Kidney (tissue), 14 donors: ENCODE results near the gene GPRC5B. TPM values are rescaled to one million over a fixed set of nuclear protein-coding genes. Genes with fewer than 3 reads are reported as not detected.
A peak's percentile ranks its signal among the peaks of the same experiment; 100 is the strongest.

ENCODE experiments used
- DNase-seq, 5 donors: peaks; one replicate each; pipeline ENCODE4 v3.0.0-alpha.2; 2013 to 2020
- FAIRE-seq: peaks from 2 replicates; lab custom pipeline; 2012; peaks lifted over from hg19 to GRCh38; lab: Jason Lieb, UNC
- H3K27ac ChIP-seq, 2 donors: one replicate each; pipeline ENCODE4 v1.7.0; 2013; ENCODE audit warnings: low read depth in 2 of 2, low read length in 2 of 2, inconsistent platforms in 1 of 2
- H3K27me3 ChIP-seq: one replicate; pipeline ENCODE4 v1.7.1; 2013; ENCODE audit warnings: low read length, inconsistent platforms; ENCODE audit not compliant: control insufficient read depth, insufficient read depth
- H3K36me3 ChIP-seq, 3 donors: one replicate each; pipeline versions ENCODE4 v1.7.0 to v1.7.1; 2013; ENCODE audit warnings: low read length in 3 of 3, control low read depth in 1 of 3, inconsistent platforms in 1 of 3; ENCODE audit not compliant: insufficient read depth in 3 of 3, control insufficient read depth in 2 of 3
- H3K4me1 ChIP-seq, 3 donors: one replicate each; pipeline versions ENCODE4 v1.7.0 to v1.7.1; 2013; ENCODE audit warnings: low read length in 3 of 3, inconsistent platforms in 1 of 3, low read depth in 1 of 3; ENCODE audit not compliant: control insufficient read depth in 2 of 3, insufficient read depth in 2 of 3
- H3K4me3 ChIP-seq, 3 donors: one replicate each; pipeline versions ENCODE4 v1.7.0 to v1.8.1; 2013; ENCODE audit warnings: low read length in 3 of 3, control low read depth in 1 of 3, inconsistent platforms in 1 of 3
- H3K9ac ChIP-seq, 3 donors: one replicate each; pipeline versions ENCODE4 v1.7.0 to v1.7.1; 2013; ENCODE audit warnings: low read length in 3 of 3, control low read depth in 1 of 3, inconsistent platforms in 1 of 3
- H3K9me3 ChIP-seq, 3 donors: one replicate each; pipeline versions ENCODE4 v1.7.0 to v1.7.1; 2013; ENCODE audit warnings: low read length in 3 of 3, control low read depth in 1 of 3, inconsistent platforms in 1 of 3; ENCODE audit not compliant: control insufficient read depth in 2 of 3, insufficient read depth in 1 of 3
- CTCF ChIP-seq: IDR thresholded peaks from 3 replicates; pipeline ENCODE4 v1.5.1; 2012; ENCODE audit warnings: mild to moderate bottlenecking, moderate library complexity, borderline replicate concordance; ENCODE audit not compliant: insufficient read depth; ENCODE audit errors: extremely low read depth
- intact Hi-C: fragments of 100-400 bp; cut with DNase I; formaldehyde crosslinking; loops from one replicate; pipeline ENCODE4 v1.11.1; 2022
- polyA plus RNA-seq: library from polyadenylated mRNA; stranded (reverse); fragments of 350-450 nt; fragmentation: Illumina TruSeq; extraction: RNeasy Lipid Tissue Mini Kit (QIAGEN cat#74804); gene quantifications from one replicate; pipeline ENCODE4 v1.2.3, GENCODE V29; 2014; ENCODE audit warnings: low read depth, low replicate concordance; ENCODE audit not compliant: insufficient read depth
- total RNA-seq: library from RNA; stranded (reverse); fragmentation: NEBNext Ultra II Directional; extraction: Animal tissue kit (Norgen Biotek cat#: 25700); gene quantifications from one replicate; pipeline ENCODE4 v1.2.1, GENCODE V29; 2021
- donor health status: control.
- donor health status: control.
- donor health status: control.
- donor health status: control.
- donor health status: control.
- donor health status: DM: yes; HTN: yes; CAD: no.
- donor health status: Normal renal cell carcinoma (clear cell type).

GPRC5B gene
- total and polyA plus RNA-seq, 2 donors from 2014 or later: 53.1 to 66.3 TPM

DNA sequence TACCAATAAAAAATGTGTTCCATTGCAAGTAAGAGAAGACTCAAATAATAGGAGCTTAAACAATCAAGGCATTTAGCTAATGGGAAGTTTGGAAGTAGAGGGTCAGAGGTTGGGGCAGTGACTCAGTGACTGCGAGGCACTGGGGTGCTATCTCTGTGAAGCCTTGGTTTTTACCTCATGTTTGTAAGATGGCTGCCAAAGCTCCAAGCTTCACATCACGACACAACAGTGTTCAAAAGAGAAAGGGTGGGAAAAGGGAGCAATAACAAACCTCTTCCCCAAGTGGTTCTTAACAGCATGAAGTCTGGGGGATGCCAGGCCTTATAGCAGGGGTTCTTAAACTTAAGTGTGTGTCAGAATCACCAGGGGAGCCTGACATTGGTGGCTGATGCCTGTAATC is 26.6 kb upstream of the GPRC5B start:
- no peaks in the 10 kb centered on the region for H3K27me3 ChIP-seq
- H3K9me3 ChIP-seq: no peaks in the 10 kb centered on the region
- no peak overlapping the region for H3K27ac ChIP-seq
- peaks cover 0 to 2% (median 0%) of the 10 kb centered on the region in 3 donors for H3K4me1 ChIP-seq
- no peak for TF ChIP-seq CTCF
- no peaks in the 10 kb centered on the region for H3K36me3 ChIP-seq
- FAIRE-seq: no peak
- H3K4me3 ChIP-seq: no peak overlapping the region
- H3K9ac ChIP-seq: no peak overlapping the region
- peak in 1 of 5 donors; percentile 10 for DNase-seq
- intact Hi-C loops: no loop called here

DNA sequence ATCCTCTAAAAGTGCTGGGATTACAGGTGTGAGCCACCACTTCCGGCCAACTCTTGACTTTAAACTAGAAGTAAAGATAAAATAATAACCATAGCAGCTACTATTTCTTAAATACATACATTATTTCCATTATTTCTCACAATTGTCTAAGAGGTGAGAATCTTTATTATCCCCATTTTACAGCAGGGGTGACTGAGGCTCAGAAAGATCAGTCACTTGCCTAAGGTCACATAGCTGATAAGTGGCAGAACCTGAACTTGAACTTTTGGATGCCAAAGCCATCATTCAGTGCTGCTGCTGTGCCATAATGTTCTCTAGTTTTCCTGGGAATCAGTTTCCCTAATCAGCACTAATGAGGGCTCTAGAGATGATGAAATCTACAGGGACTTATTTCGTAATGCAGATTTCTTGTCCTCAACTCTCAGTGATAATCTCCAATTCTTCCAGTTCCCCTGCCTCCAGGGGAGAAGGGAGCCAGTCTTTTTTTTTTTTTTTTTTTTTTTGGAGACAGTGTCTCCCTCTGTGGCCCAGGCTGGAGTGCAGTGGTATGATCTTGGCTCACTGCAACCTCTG is 25.2 kb upstream of the GPRC5B start:
- Histone ChIP-seq H3K27me3 (no peaks in the 10 kb centered on the region), H3K9me3 (no peaks in the 10 kb centered on the region), H3K4me1 (peaks cover 0 to 2% (median 0%) of the 10 kb centered on the region in 3 donors), H3K4me3 (no peak overlapping the region), H3K9ac (no peak overlapping the region), H3K36me3 (no peaks in the 10 kb centered on the region), H3K27ac (no peak overlapping the region)
- FAIRE-seq (no peak), DNase-seq (no peak)
- intact Hi-C loops: loop anchor here (10.0 kb wide), 1 partner anchor 475 kb away; no protein-coding TSS in a partner anchor
- no peak for TF ChIP-seq CTCF

DNA sequence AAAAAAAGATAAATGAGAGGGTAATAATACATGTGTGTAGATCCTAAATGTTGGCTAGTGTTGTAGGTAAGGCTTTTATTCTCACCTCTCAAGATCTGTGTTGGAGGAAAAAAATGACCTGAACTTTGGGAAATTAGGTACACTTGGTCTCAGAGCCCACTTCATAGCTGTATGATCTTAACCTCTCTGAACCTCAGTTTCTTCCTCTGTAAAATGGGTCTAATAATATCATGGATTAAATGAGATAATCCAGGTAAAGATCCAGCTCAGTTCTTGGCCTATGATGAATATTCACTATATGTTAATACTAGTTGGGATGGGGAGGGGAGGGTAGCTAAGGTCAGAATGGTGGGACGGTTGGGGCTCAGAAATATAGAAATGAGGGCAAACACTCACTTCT is 24.3 kb upstream of the GPRC5B start:
- H3K4me3 ChIP-seq: no peak overlapping the region
- H3K36me3 ChIP-seq: no peaks in the 10 kb centered on the region
- H3K27ac ChIP-seq: no peak overlapping the region
- intact Hi-C loops: loop anchor here (10.0 kb wide), 1 partner anchor 476 kb away; no protein-coding TSS in a partner anchor
- no peaks in the 10 kb centered on the region for H3K27me3 ChIP-seq
- DNase-seq (no peak), FAIRE-seq (no peak)
- no peaks in the 10 kb centered on the region for H3K9me3 ChIP-seq
- TF ChIP-seq CTCF: no peak
- H3K9ac ChIP-seq: no peak overlapping the region
- H3K4me1 ChIP-seq: peaks cover 0 to 2% (median 0%) of the 10 kb centered on the region in 3 donors
